RWPE2 (cell line): ENCODE results near the gene RILPL1.
"Not testable (repeated sequence)": the region's sequence is repeated elsewhere in the genome, so short reads cannot be mapped to it uniquely, and the experiment has no call there.

Source experiments
- ATAC-seq: fragments of 200-7000 bp; cut with Tn5 transposase; 3 replicates; pipeline ENCODE4 v1.9.1; 2021; ENCODE audit warnings: low read depth
- DNase-seq: peaks from one replicate; pipeline ENCODE4 v3.0.0-alpha.2; 2020; ENCODE audit warnings: low spot score
- H3K27ac ChIP-seq: fragments of 450-650 bp; 2 replicates; pipeline ENCODE4 v1.5.1; 2017; ENCODE audit warnings: mild to moderate bottlenecking; ENCODE audit not compliant: poor library complexity, severe bottlenecking
- H3K27me3 ChIP-seq: fragments of 250-450 bp; sonication (Bioruptor Pico); 2 replicates; pipeline ENCODE4 v1.5.1; 2021; ENCODE audit warnings: mild to moderate bottlenecking, moderate library complexity; ENCODE audit not compliant: insufficient read depth, poor library complexity, severe bottlenecking
- H3K36me3 ChIP-seq: fragments of 250-450 bp; sonication (Bioruptor Pico); 2 replicates; pipeline ENCODE4 v1.5.1; 2020; ENCODE audit warnings: low read depth, mild to moderate bottlenecking, moderate library complexity
- H3K4me1 ChIP-seq: fragments of 250-450 bp; sonication (Bioruptor Pico); 2 replicates; pipeline ENCODE4 v1.5.1; 2021; ENCODE audit warnings: mild to moderate bottlenecking, moderate library complexity; ENCODE audit not compliant: insufficient read depth, poor library complexity, severe bottlenecking
- H3K4me3 ChIP-seq: fragments of 250-450 bp; sonication (Bioruptor Pico); 2 replicates; pipeline ENCODE4 v1.5.1; 2021; ENCODE audit warnings: mild to moderate bottlenecking, moderate library complexity; ENCODE audit not compliant: severe bottlenecking
- H3K9me3 ChIP-seq: fragments of 250-450 bp; sonication (Bioruptor Pico); 2 replicates; pipeline ENCODE4 v1.5.1; 2021; ENCODE audit warnings: mild to moderate bottlenecking, moderate library complexity; ENCODE audit not compliant: severe bottlenecking
- CTCF ChIP-seq: fragments of 450-650 bp; IDR thresholded peaks from one replicate; pipeline ENCODE4 v1.5.1; 2017; ENCODE audit warnings: mild to moderate bottlenecking, moderate library complexity; ENCODE audit not compliant: poor library complexity, severe bottlenecking

RILPL1 gene

GRCh38 chr12:123465084-123465483 lies 68.4 kb downstream of the RILPL1 start:
- no peaks in the 10 kb centered on the region for H3K9me3 ChIP-seq
- ATAC-seq: no peak
- no peak overlapping the region for H3K27ac ChIP-seq
- DNase-seq: no peak
- TF ChIP-seq CTCF: no peak
- no peaks in the 10 kb centered on the region for H3K27me3 ChIP-seq
- H3K36me3 ChIP-seq: peaks cover 24% of the 10 kb centered on the region
- H3K4me3 ChIP-seq: no peak overlapping the region
- no peaks in the 10 kb centered on the region for H3K4me1 ChIP-seq

GRCh38 chr12:123463174-123463573 lies 70.3 kb downstream of the RILPL1 start:
- DNase-seq, H3K4me3 ChIP-seq, H3K27me3 ChIP-seq, H3K27ac ChIP-seq, H3K9me3 ChIP-seq, H3K4me1 ChIP-seq, ATAC-seq: not testable (repeated sequence)
- peaks cover 32% of the 10 kb centered on the region for H3K36me3 ChIP-seq

- no peaks in the 10 kb centered on the region for H3K9me3 ChIP-seq
- peak within 1 kb of the TSS; percentile 59 for H3K4me3 ChIP-seq
- peak within 1 kb of the TSS; percentile 88 for H3K27ac ChIP-seq
- no peak for TF ChIP-seq CTCF
- ATAC-seq (peak; percentile 80), DNase-seq (peak; percentile 80)
- no peaks in the 10 kb centered on the region for H3K27me3 ChIP-seq
- H3K36me3 ChIP-seq: 0 out of 2 replicates have a peak, but pooled peaks cover 13% of the 10 kb centered on the region
- peaks cover 4% of the 10 kb centered on the region for H3K4me1 ChIP-seq
Observed at GRCh38 chr12:123457980-123458779, 75.3 kb downstream of the RILPL1 start, which contains the start of gene SNRNP35. Gene SNRNP35 (plus strand): TSS chr12:123458139. CDS start chr12:123465541, 7,402 bp downstream.

- ATAC-seq (no peak), DNase-seq (no peak)
- Histone ChIP-seq H3K36me3 (no peaks in the 10 kb centered on the region), H3K27ac (no peak overlapping the region), H3K4me3 (no peak overlapping the region), H3K9me3 (no peaks in the 10 kb centered on the region), H3K4me1 (no peaks in the 10 kb centered on the region), H3K27me3 (no peaks in the 10 kb centered on the region)
- no peak for TF ChIP-seq CTCF
Observed at GRCh38 chr12:123453165-123453564, 80.4 kb downstream of the RILPL1 start.

GRCh38 chr12:123452276-123452550 lies 81.3 kb downstream of the RILPL1 start:
- H3K4me1 ChIP-seq, DNase-seq, H3K27me3 ChIP-seq, H3K36me3 ChIP-seq, H3K9me3 ChIP-seq, H3K4me3 ChIP-seq, ATAC-seq, H3K27ac ChIP-seq: not testable (repeated sequence)

GRCh38 chr12:123450636-123451035 lies 82.9 kb downstream of the RILPL1 start:
- Histone ChIP-seq H3K27ac (no peak overlapping the region), H3K4me3 (no peak overlapping the region), H3K9me3 (no peaks in the 10 kb centered on the region), H3K4me1 (peaks cover 5% of the 10 kb centered on the region), H3K36me3 (no peaks in the 10 kb centered on the region), H3K27me3 (no peaks in the 10 kb centered on the region)
- no peak for TF ChIP-seq CTCF
- no peak for ATAC-seq
- no peak for DNase-seq
